HepG2 (cell line): ENCODE results near the gene SEC31A. TPM values are rescaled to one million over a fixed set of nuclear protein-coding genes. Genes with fewer than 3 reads are reported as not detected.
A peak's percentile ranks its signal among the peaks of the same experiment; 100 is the strongest.

Source experiments
- ATAC-seq: fragments of 200-7000 bp; cut with Tn5 transposase; 3 replicates; pipeline ENCODE4 v1.9.1; 2020; ENCODE audit warnings: mild to moderate bottlenecking, moderate library complexity
- Bru-seq: library from RNA; stranded (reverse); fragments of 400-500 nt; gene quantifications from one replicate; lab custom pipeline; 2021; lab: Mats Ljungman, UMichigan
- BruChase-seq, 2 experiments: library from RNA; stranded (reverse); fragments of 400-500 nt; gene quantifications; one replicate each; lab custom pipeline; 2021; lab: Mats Ljungman, UMichigan
- BruUV-seq: library from RNA; stranded (reverse); fragments of 400-500 nt; replicated peaks from 2 replicates; lab custom pipeline; 2021; lab: Mats Ljungman, UMichigan
- CTCF ChIA-PET: fragments of 300-600 bp; formaldehyde crosslinking; extraction: SDS; loops from one replicate; lab custom pipeline; 2021; ENCODE audit warnings: low total read pairs, inconsistent platforms, low intra/inter-chr PET ratio; lab: Yijun Ruan, JAX
- POLR2A ChIA-PET: fragments of 350-600 bp; sonication (Branson Sonifier 250); formaldehyde crosslinking; loops from one replicate; lab custom pipeline; 2020; ENCODE audit warnings: antibody characterized with exemption, inconsistent platforms; lab: Yijun Ruan, JAX
- DNase-seq: peaks from one replicate; pipeline ENCODE4 v3.0.0-alpha.2; 2015; ENCODE audit warnings: low spot score
- FAIRE-seq: peaks from 3 replicates; lab custom pipeline; 2011; peaks lifted over from hg19 to GRCh38; lab: Jason Lieb, UNC
- H2AFZ ChIP-seq: one replicate; pipeline ENCODE4 v1.6.1; 2011; ENCODE audit warnings: low read length, inconsistent platforms
- H3K27ac ChIP-seq: fragments of 300-600 bp; 3 replicates; pipeline ENCODE4 v1.8.0; 2011; ENCODE audit warnings: mixed run types, mild to moderate bottlenecking, mixed read lengths, low read length, inconsistent platforms; ENCODE audit not compliant: insufficient read depth; ENCODE audit errors: extremely low read length
- H3K27me3 ChIP-seq, 2 experiments: fragments of 200-600 bp in 1 of 2; 2 replicates in 1 of 2; 3 replicates in 1 of 2; pipeline versions ENCODE4 v1.6.0 to v1.8.0; 2011; ENCODE audit warnings: low read length in 2 of 2, mild to moderate bottlenecking in 2 of 2, moderate library complexity in 2 of 2, inconsistent platforms in 1 of 2; ENCODE audit not compliant: insufficient read depth in 2 of 2, control insufficient read depth in 1 of 2
- H3K36me3 ChIP-seq, 2 experiments: fragments of 200-600 bp in 1 of 2; replicated peaks in 1 of 2; 2 replicates in 1 of 2; 3 replicates in 1 of 2; pipeline versions ENCODE4 v1.5.1 to v1.8.0; 2011; ENCODE audit warnings: low read length in 2 of 2, inconsistent platforms in 1 of 2; ENCODE audit not compliant: insufficient read depth in 2 of 2, control insufficient read depth in 1 of 2
- H3K4me1 ChIP-seq: 2 replicates; pipeline ENCODE4 v1.5.1; 2012; ENCODE audit warnings: low read length, inconsistent platforms; ENCODE audit not compliant: insufficient read depth
- H3K4me2 ChIP-seq: 2 replicates; pipeline ENCODE4 v1.6.0; 2011; ENCODE audit warnings: low read depth, low read length, inconsistent platforms
- H3K4me3 ChIP-seq, 3 experiments: fragments of 200-600 bp in 1 of 3; sonication (generic), shearing (Covaris generic) in 1 of 3; replicated peaks in 1 of 3; 2 replicates each; pipeline ENCODE4 v1.5.1; 2011 to 2016; ENCODE audit warnings: low read length in 3 of 3, inconsistent platforms in 2 of 3, low read depth in 2 of 3, mild to moderate bottlenecking in 2 of 3, control low read depth in 1 of 3, mixed read lengths in 1 of 3; ENCODE audit not compliant: insufficient read depth in 1 of 3
- H3K79me2 ChIP-seq: one replicate; pipeline ENCODE4 v1.6.1; 2011; ENCODE audit warnings: low read length, inconsistent platforms; ENCODE audit not compliant: insufficient read depth
- H3K9ac ChIP-seq: 2 replicates; pipeline ENCODE4 v1.6.0; 2011; ENCODE audit warnings: mild to moderate bottlenecking, low read depth, low read length, inconsistent platforms; ENCODE audit not compliant: insufficient read depth
- H3K9me3 ChIP-seq: 2 replicates; pipeline ENCODE4 v1.5.1; 2012; ENCODE audit warnings: mild to moderate bottlenecking, low read length
- H4K20me1 ChIP-seq: 2 replicates; pipeline ENCODE4 v1.6.0; 2011; ENCODE audit warnings: inconsistent platforms, mild to moderate bottlenecking, low read length, moderate library complexity; ENCODE audit not compliant: insufficient read depth
- GRHL1 ChIP-seq: sonication (generic); formaldehyde crosslinking; conservative IDR thresholded peaks from 2 replicates; pipeline ENCODE4 v1.8.0; 2022; ENCODE audit warnings: missing genetic modification reagents
- GTF3A ChIP-seq: sonication (generic); formaldehyde crosslinking; conservative IDR thresholded peaks from 2 replicates; pipeline ENCODE4 v1.4.0; 2020; ENCODE audit warnings: mild to moderate bottlenecking, missing genetic modification reagents
- KDM2A ChIP-seq: sonication (generic); formaldehyde crosslinking; IDR thresholded peaks from 2 replicates; pipeline ENCODE4 v1.4.0; 2020; ENCODE audit warnings: low read depth, missing genetic modification reagents, borderline replicate concordance
- PAWR ChIP-seq: sonication (generic); formaldehyde crosslinking; IDR thresholded peaks from 2 replicates; pipeline ENCODE4 v1.4.0; 2020; ENCODE audit warnings: missing genetic modification reagents, mild to moderate bottlenecking, borderline replicate concordance
- SMC3 ChIP-seq: IDR thresholded peaks from 2 replicates; pipeline ENCODE4 v1.6.1; 2011; ENCODE audit warnings: low read length, improper control_type of control experiment
- SRF ChIP-seq: IDR thresholded peaks from 2 replicates; pipeline ENCODE4 v1.6.1; 2011; ENCODE audit warnings: mild to moderate bottlenecking, low read depth, low read length, moderate library complexity
- ZEB1 ChIP-seq: IDR thresholded peaks from 2 replicates; pipeline ENCODE4 v1.6.1; 2012; ENCODE audit warnings: mild to moderate bottlenecking, low read depth, inconsistent platforms; ENCODE audit not compliant: insufficient replicate concordance
- ZFP36 ChIP-seq: fragments of 150-350 bp; IDR thresholded peaks from 2 replicates; pipeline ENCODE4 v1.6.1; 2018; ENCODE audit warnings: borderline replicate concordance, low read length, low read depth; ENCODE audit not compliant: partially characterized antibody
- ZNF629 ChIP-seq: sonication (generic); formaldehyde crosslinking; conservative IDR thresholded peaks from 2 replicates; pipeline ENCODE4 v1.5.0; 2020; ENCODE audit warnings: missing genetic modification reagents
- ZNF670 ChIP-seq: sonication (generic); formaldehyde crosslinking; IDR thresholded peaks from 2 replicates; pipeline ENCODE4 v1.8.0; 2022; ENCODE audit warnings: mild to moderate bottlenecking, missing genetic modification reagents, borderline replicate concordance
- ZNF7 ChIP-seq: IDR thresholded peaks from 2 replicates; pipeline ENCODE4 v1.6.1; 2016; ENCODE audit warnings: missing biosample characterization, missing genetic modification reagents
- ZNF709 ChIP-seq: sonication (generic); formaldehyde crosslinking; IDR thresholded peaks from 2 replicates; pipeline ENCODE4 v1.5.0; 2020; ENCODE audit warnings: mild to moderate bottlenecking, missing genetic modification reagents
- ZNF800 ChIP-seq: sonication (generic); formaldehyde crosslinking; IDR thresholded peaks from 2 replicates; pipeline ENCODE4 v1.4.0; 2020; ENCODE audit warnings: missing genetic modification reagents
- WGBS: methylation state at CpG from one replicate; pipeline ENCODE4 v1.1.6; 2017; ENCODE audit warnings: low lambda C conversion rate; 5-methylcytosine and 5-hydroxymethylcytosine counted together
- in situ Hi-C: cut with HindIII; loops from 2 replicates; pipeline ENCODE4 v1.10.0; 2017; ENCODE audit warnings: low pct_unique_long_range_greater_than_20kb; ENCODE audit not compliant: extremely low pct_ligation_motif_present
- intact Hi-C: fragments of 100-400 bp; cut with micrococcal nuclease; formaldehyde crosslinking; loops from one replicate; pipeline ENCODE4 v1.10.0; 2022; ENCODE audit not compliant: unreplicated experiment
- long read RNA-seq, 2 experiments: library from RNA in 1 of 2; library from polyadenylated mRNA in 1 of 2; stranded (forward) in 1 of 2; unstranded in 1 of 2; transcript quantifications; one replicate each; pipeline ENCODE4 v2.0.0, GENCODE V29; 2019 to 2022
- polyA minus RNA-seq, 3 experiments: library from RNA; depleted of rRNA, polyadenylated mRNA; stranded (reverse); fragments of >200 nt; gene quantifications; 2 replicates each; pipeline ENCODE4 v1.2.3, GENCODE V29; 2011; ENCODE audit warnings: low replicate concordance in 1 of 3
- polyA plus RNA-seq, 8 experiments: library from polyadenylated mRNA; depleted of rRNA in 3 of 8; stranded (reverse) in 7 of 8; unstranded in 1 of 8; fragments of >200 nt; fragmentation: Illumina TruSeq in 4 of 8; extraction: Trizol in 4 of 8; gene quantifications; 2 replicates each; pipeline versions ENCODE4 v1.2.1 to v1.2.3, GENCODE V29; 2011 to 2016; ENCODE audit warnings: low read depth in 4 of 8, missing spikeins in 1 of 8, mixed read lengths in 1 of 8; ENCODE audit not compliant: insufficient read depth in 1 of 8
- total RNA-seq, 5 experiments: library from RNA; depleted of rRNA; stranded (reverse); fragments of >200 nt; fragmentation: Illumina TruSeq; extraction: Trizol; gene quantifications; 2 replicates each; pipeline ENCODE4 v1.2.3, GENCODE V29; 2016; ENCODE audit warnings: low read depth in 1 of 5

Gene SEC31A
- total RNA-seq (2016; rRNA removed; fragmentation: Illumina TruSeq; extraction: Trizol) (231 and 351 TPM in 2 replicates), polyA plus RNA-seq (2011; rRNA removed) (367 and 435 TPM in 2 replicates), polyA minus RNA-seq (2011; rRNA and poly(A)+ RNA removed; ENCODE audit: low replicate concordance) (130 and 600 TPM in 2 replicates), Bru-seq, nascent RNA (percentile 98 among the genes with signal in this experiment), BruChase-seq, experiment 1, labeled RNA remaining after a 6-hour chase (percentile 96 among the genes with signal in this experiment), BruChase-seq, experiment 2, labeled RNA remaining after a 2-hour chase (percentile 98 among the genes with signal in this experiment)
- total RNA-seq (2016; cell fraction: cytosol; rRNA removed; fragmentation: Illumina TruSeq; extraction: Trizol; ENCODE audit: low read depth), result 153 and 165 TPM in 2 replicates
- 221 and 327 TPM in 2 replicates for total RNA-seq (2016; cell fraction: insoluble cytoplasmic fraction; rRNA removed; fragmentation: Illumina TruSeq; extraction: Trizol)
- 126 and 145 TPM in 2 replicates for total RNA-seq (2016; cell fraction: membrane; rRNA removed; fragmentation: Illumina TruSeq; extraction: Trizol)
- total RNA-seq (2016; cell fraction: nucleus; rRNA removed; fragmentation: Illumina TruSeq; extraction: Trizol), result 296 and 335 TPM in 2 replicates
- 222 and 250 TPM in 2 replicates for polyA plus RNA-seq (2011; cell fraction: cytosol; rRNA removed)
- polyA plus RNA-seq (2011; cell fraction: nucleus; rRNA removed), result 292 and 298 TPM in 2 replicates
- 231 and 278 TPM in 2 replicates for polyA plus RNA-seq (2012)
- polyA plus RNA-seq (2016; cell fraction: cytosol; fragmentation: Illumina TruSeq; extraction: Trizol; ENCODE audit: low read depth), result 19.0 and 23.6 TPM in 2 replicates
- 346 and 349 TPM in 2 replicates for polyA plus RNA-seq (2016; cell fraction: insoluble cytoplasmic fraction; fragmentation: Illumina TruSeq; extraction: Trizol; ENCODE audit: low read depth)
- 56.3 and 61.4 TPM in 2 replicates for polyA plus RNA-seq (2016; cell fraction: membrane; fragmentation: Illumina TruSeq; extraction: Trizol; ENCODE audit: low read depth)
- polyA plus RNA-seq (2016; cell fraction: nucleus; fragmentation: Illumina TruSeq; extraction: Trizol; ENCODE audit: insufficient read depth, low read depth), result 365 and 398 TPM in 2 replicates
- polyA minus RNA-seq (2011; cell fraction: cytosol; rRNA and poly(A)+ RNA removed), result 218 and 219 TPM in 2 replicates
- polyA minus RNA-seq (2011; cell fraction: nucleus; rRNA and poly(A)+ RNA removed), result 778 and 787 TPM in 2 replicates
- long read RNA-seq, experiment 1, full-length matches to known transcripts, result 40 of 157 reads
- long read RNA-seq, experiment 1, partial matches to known transcripts, result 71 of 157 reads
- long read RNA-seq, experiment 1, other reads (novel, unspliced or antisense), result 46 of 157 reads
- long read RNA-seq, experiment 2, full-length matches to known transcripts, result 30 of 198 reads
- long read RNA-seq, experiment 2, partial matches to known transcripts, result 74 of 198 reads
- long read RNA-seq, experiment 2, other reads (novel, unspliced or antisense), result 94 of 198 reads

GRCh38 chr4:82890901-82891706 is at the start of gene SEC31A:
Gene SEC31A, minus strand, starts transcription at chr4:82891153. Its CDS starts 9,217 bp downstream, at chr4:82881936.
- peak within 1 kb of the TSS; percentile 98 for H3K27ac ChIP-seq
- H3K36me3 ChIP-seq, result no peaks in the 10 kb centered on the region; a peak in 2 of 5 replicates
- peak; percentile 91 for ATAC-seq
- POLR2A ChIA-PET, result interaction anchor here (1.1 kb wide), 1 partner anchor 9 kb away, joined by 20 read pairs; the partner anchor contains the start of gene THAP9
- H3K9me3 ChIP-seq, result no peaks in the 10 kb centered on the region
- WGBS, result 0% methylated on average over 30 of the region's 71 CpGs
- peak within 1 kb of the TSS; percentile 81 to 99 (median 91) for H3K4me3 ChIP-seq
- CTCF ChIA-PET, result no interaction called here
- peak; percentile 91 for DNase-seq
- peak within 1 kb of the TSS; percentile 93 for H3K4me2 ChIP-seq
- FAIRE-seq, result no peak
- H2AFZ ChIP-seq, result no peak within 1 kb of the TSS
- in situ Hi-C loops (no loop called here), intact Hi-C loops (loop anchor here (1.0 to 2.0 kb wide), 2 partner anchors 10 to 38 kb away; no protein-coding TSS in a partner anchor)
- peaks cover 5% of the 10 kb centered on the region; the same call in 1 of the 2 replicates for H4K20me1 ChIP-seq
- H3K79me2 ChIP-seq, result peaks cover 63% of the 10 kb centered on the region
- no peaks in the 10 kb centered on the region; a peak in 2 of 5 replicates for H3K27me3 ChIP-seq
- peak within 1 kb of the TSS; percentile 100 for H3K9ac ChIP-seq
- BruUV-seq, result no TSS peak
- H3K4me1 ChIP-seq, result peaks cover 41% of the 10 kb centered on the region
- TF ChIP-seq ZNF629 (CRISPR knock-in tag), result no peak; the same call in 1 of the 2 replicates
- TF ChIP-seq ZNF709 (CRISPR knock-in tag), result peak; percentile 64; the same call in 1 of the 2 replicates
- peak; percentile 97 for TF ChIP-seq KDM2A
- no peak for TF ChIP-seq SRF
- TF ChIP-seq ZNF670 (CRISPR knock-in tag), result peak; percentile 92
- no peak for TF ChIP-seq GTF3A (CRISPR knock-in tag)
- TF ChIP-seq ZEB1, result no peak
- peak; percentile 53 for TF ChIP-seq PAWR (CRISPR knock-in tag)
- no peak for TF ChIP-seq ZFP36
- TF ChIP-seq SMC3, result no peak
- TF ChIP-seq GRHL1 (CRISPR knock-in tag), result no peak
- TF ChIP-seq ZNF7 (CRISPR knock-in tag), result no peak
- TF ChIP-seq ZNF800 (CRISPR knock-in tag), result no peak
